GM12878 (cell line): ENCODE measurements around the gene ODF2L. TPM values are rescaled to one million over a fixed set of nuclear protein-coding genes. Genes with fewer than 3 reads are reported as not detected.

ENCODE experiments used
- ATAC-seq: fragments of 200-7000 bp; cut with Tn5 transposase; 3 replicates; pipeline ENCODE4 v1.9.1; 2020; ENCODE audit warnings: mild to moderate bottlenecking, moderate library complexity
- BruUV-seq: library from RNA; stranded (reverse); fragments of 400-500 nt; replicated peaks from 2 replicates; lab custom pipeline; 2021; lab: Mats Ljungman, UMichigan
- CTCF ChIA-PET: fragments of 300-600 bp; sonication (Branson Sonifier 250); formaldehyde crosslinking; extraction: SDS; loops from one replicate; lab custom pipeline; 2021; ENCODE audit warnings: inconsistent platforms; lab: Yijun Ruan, JAX
- POLR2A ChIA-PET: fragments of 350-600 bp; formaldehyde crosslinking; extraction: SDS; loops from one replicate; lab custom pipeline; 2021; ENCODE audit warnings: inconsistent platforms; lab: Charles Lee
- RAD21 ChIA-PET: fragments of 300-600 bp; sonication (Branson Sonifier 250); formaldehyde crosslinking; loops from one replicate; lab custom pipeline; 2023; ENCODE audit warnings: antibody characterized with exemption; ENCODE audit not compliant: unreplicated experiment; lab: Charles Lee
- SMC1A ChIA-PET: fragments of 300-600 bp; sonication (Branson Sonifier 250); formaldehyde crosslinking; loops from one replicate; lab custom pipeline; 2023; ENCODE audit not compliant: unreplicated experiment, uncharacterized antibody; lab: Charles Lee
- DNase-seq: peaks from one replicate; pipeline ENCODE4 v3.0.0-alpha.2; 2011; ENCODE audit warnings: low read depth, low spot score
- FAIRE-seq: peaks from 3 replicates; lab custom pipeline; 2011; peaks lifted over from hg19 to GRCh38; lab: Jason Lieb, UNC
- H2AFZ ChIP-seq: 2 replicates; pipeline ENCODE4 v1.6.0; 2011; ENCODE audit warnings: low read depth, low read length, control low read depth; ENCODE audit not compliant: control insufficient read depth
- H3K27ac ChIP-seq: 2 replicates; pipeline ENCODE4 v1.5.1; 2011; ENCODE audit warnings: control low read depth; ENCODE audit not compliant: control insufficient read depth, insufficient read depth
- H3K27me3 ChIP-seq, 2 experiments: replicated peaks in 1 of 2; 2 replicates each; pipeline versions ENCODE4 v1.6.0 to v1.6.1; 2011; ENCODE audit warnings: low read length in 1 of 2; ENCODE audit not compliant: control insufficient read depth in 2 of 2, insufficient read depth in 2 of 2
- H3K36me3 ChIP-seq, 2 experiments: 2 replicates each; pipeline ENCODE4 v1.5.1; 2011; ENCODE audit warnings: low read length in 1 of 2; ENCODE audit not compliant: control insufficient read depth in 2 of 2, insufficient read depth in 2 of 2
- H3K4me1 ChIP-seq: 2 replicates; pipeline ENCODE4 v1.6.1; 2011; ENCODE audit warnings: mild to moderate bottlenecking, low read length, moderate library complexity, mixed read lengths; ENCODE audit not compliant: control insufficient read depth, insufficient read depth
- H3K4me2 ChIP-seq: 2 replicates; pipeline ENCODE4 v1.6.0; 2011; ENCODE audit warnings: control low read depth; ENCODE audit not compliant: control insufficient read depth, insufficient read depth
- H3K4me3 ChIP-seq: fragments of 200-600 bp; sonication (generic); 2 replicates; pipeline ENCODE4 v1.5.1; 2016
- H3K79me2 ChIP-seq: 2 replicates; pipeline ENCODE4 v1.6.0; 2011; ENCODE audit warnings: low read length; ENCODE audit not compliant: control insufficient read depth, insufficient read depth
- H3K9ac ChIP-seq: 2 replicates; pipeline ENCODE4 v1.8.0; 2011; ENCODE audit warnings: low read length, control low read depth, mixed read lengths; ENCODE audit not compliant: control insufficient read depth, insufficient read depth
- H3K9me3 ChIP-seq: replicated peaks from 3 replicates; pipeline ENCODE4 v1.5.1; 2011; ENCODE audit warnings: mild to moderate bottlenecking, low read length; ENCODE audit not compliant: control insufficient read depth, insufficient read depth
- H4K20me1 ChIP-seq: 2 replicates; pipeline ENCODE4 v1.6.0; 2011; ENCODE audit not compliant: control insufficient read depth, insufficient read depth
- BCLAF1 ChIP-seq: fragments of 450-650 bp; IDR thresholded peaks from 2 replicates; pipeline ENCODE4 v1.6.1; 2017; ENCODE audit warnings: antibody characterized with exemption, mild to moderate bottlenecking, moderate library complexity
- CEBPB ChIP-seq, 2 experiments: fragments of 150-350 bp in 1 of 2; IDR thresholded peaks; 2 replicates each; pipeline ENCODE4 v1.6.1; 2012 to 2014; ENCODE audit warnings: low read depth in 2 of 2, low read length in 2 of 2, borderline replicate concordance in 1 of 2, inconsistent platforms in 1 of 2
- FOXK2 ChIP-seq: fragments of 450-650 bp; IDR thresholded peaks from 2 replicates; pipeline ENCODE4 v1.6.1; 2017; ENCODE audit warnings: mild to moderate bottlenecking, moderate library complexity
- POLR2AphosphoS2 ChIP-seq: IDR thresholded peaks from 2 replicates; pipeline ENCODE4 v1.6.1; 2011; ENCODE audit warnings: low read depth, mild to moderate bottlenecking, low read length, improper control_type of control experiment, moderate library complexity
- POU2F2 ChIP-seq: IDR thresholded peaks from 3 replicates; pipeline ENCODE4 v1.6.1; 2011; ENCODE audit warnings: low read depth, mild to moderate bottlenecking, low read length, borderline replicate concordance
- RB1 ChIP-seq: fragments of 450-650 bp; formaldehyde crosslinking; IDR thresholded peaks from 2 replicates; pipeline ENCODE4 v1.6.1; 2017; ENCODE audit warnings: mild to moderate bottlenecking, borderline replicate concordance
- RUNX3 ChIP-seq: IDR thresholded peaks from 2 replicates; pipeline ENCODE4 v1.6.1; 2012; ENCODE audit warnings: low read length, inconsistent platforms
- TCF12 ChIP-seq: IDR thresholded peaks from 2 replicates; pipeline ENCODE4 v1.6.1; 2011; ENCODE audit warnings: low read depth, mild to moderate bottlenecking, low read length
- WGBS: methylation state at CpG from one replicate; pipeline ENCODE4 v1.1.6; 2016; ENCODE audit warnings: low lambda C conversion rate; ENCODE audit not compliant: insufficient replicate concordance, insufficient coverage; ENCODE audit errors: missing lambda C conversion rate; 5-methylcytosine and 5-hydroxymethylcytosine counted together
- in situ Hi-C: fragments of 300-500 bp; cut with MboI; formaldehyde crosslinking; loops from 9 replicates; pipeline ENCODE4 v1.14.3; 2018; ENCODE audit warnings: mixed read lengths
- intact Hi-C: fragments of 100-400 bp; cut with micrococcal nuclease; formaldehyde crosslinking; loops from one replicate; pipeline ENCODE4 v1.14.2; 2022; ENCODE audit not compliant: unreplicated experiment
- polyA plus RNA-seq, 11 experiments: library from polyadenylated mRNA; depleted of rRNA in 4 of 11; unstranded in 6 of 11; stranded (reverse) in 5 of 11; fragments of >200 nt; fragmentation: Nextera tagmentation in 4 of 11; fragmentation: Illumina TruSeq in 1 of 11; extraction: Ambion mirVana in 4 of 11; extraction: Trizol in 1 of 11; gene quantifications; 1 replicate in 1 of 11; 2 replicates in 10 of 11; pipeline versions ENCODE4 v1.2.1 to v1.2.3, GENCODE V29; 2011 to 2016; ENCODE audit warnings: inconsistent platforms in 2 of 11, missing spikeins in 2 of 11, low read depth in 1 of 11
- total RNA-seq, 4 experiments: library from RNA; depleted of rRNA in 3 of 4; stranded (reverse); fragments of >200 nt in 3 of 4; fragmentation: Illumina TruSeq in 1 of 4; extraction: Trizol in 1 of 4; gene quantifications; 2 replicates each; pipeline versions ENCODE4 v1.2.1 to v1.2.3, GENCODE V29; 2013 to 2021

Gene ODF2L
- total and polyA plus RNA-seq, 10 of the 15 experiments (the other 5 are each of a cell fraction or from before 2014, with no cell fraction given): 10.4 to 29.5 (median 18.5) TPM

- BruUV-seq: no TSS peak
- intact Hi-C loops (no loop called here), in situ Hi-C loops (no loop called here)
- no peaks in the 10 kb centered on the region for H3K4me1 ChIP-seq
- no peaks in the 10 kb centered on the region for H4K20me1 ChIP-seq
- no peak overlapping the region for H3K9ac ChIP-seq
- POLR2A ChIA-PET: no interaction called here
- FAIRE-seq (no peak), DNase-seq (no peak), ATAC-seq (no peak)
- no peaks in the 10 kb centered on the region; a peak in 2 of 4 replicates for H3K27me3 ChIP-seq
- RAD21 ChIA-PET: no interaction called here
- SMC1A ChIA-PET: interaction anchor here (0.7 kb wide), 1 partner anchor 9 kb away, joined by 3 read pairs; no protein-coding TSS in a partner anchor
- H3K27ac ChIP-seq: no peak overlapping the region
- H3K9me3 ChIP-seq: no peaks in the 10 kb centered on the region
- CTCF ChIA-PET: interaction anchor here (0.9 to 1.5 kb wide), 2 partner anchors 50 to 70 kb away, joined by 4 read pairs; no protein-coding TSS in a partner anchor
- H3K4me2 ChIP-seq: no peak overlapping the region
- H3K4me3 ChIP-seq: no peak overlapping the region
- H3K36me3 ChIP-seq: no peaks in the 10 kb centered on the region
- H2AFZ ChIP-seq: no peak overlapping the region
- H3K79me2 ChIP-seq: no peaks in the 10 kb centered on the region
- no peak for TF ChIP-seq RUNX3
- TF ChIP-seq CEBPB (IDR thresholded peaks at IDR 0.05; ENCODE audit: borderline replicate concordance in 1 of 2, low read depth in 2 of 2, low read length in 2 of 2): no peak
- no peak for TF ChIP-seq POLR2AphosphoS2
- no peak for TF ChIP-seq RB1
These were observed 34.3 kb upstream of the ODF2L start for GRCh38 chr1:86430376-86430775.

GRCh38 chr1:86429835-86430234, 33.7 kb upstream of the ODF2L start:
- ChIA-PET RAD21 (no interaction called here), SMC1A (interaction anchor here (0.7 kb wide), 1 partner anchor 8 kb away, joined by 3 read pairs; no protein-coding TSS in a partner anchor)
- Histone ChIP-seq H3K36me3 (no peaks in the 10 kb centered on the region), H3K9ac (no peak overlapping the region)
- BruUV-seq: no TSS peak
- intact Hi-C loops: no loop called here
- DNase-seq: no peak
- no peak for TF ChIP-seq POU2F2
- TF ChIP-seq TCF12: no peak
- TF ChIP-seq FOXK2: no peak
- no peak for TF ChIP-seq BCLAF1
- TF ChIP-seq, all 136 proteins: peak for 0
- Histone ChIP-seq H4K20me1 (no peaks in the 10 kb centered on the region), H3K79me2 (no peaks in the 10 kb centered on the region), H3K9me3 (no peaks in the 10 kb centered on the region), H3K4me2 (no peak overlapping the region), H3K27ac (no peak overlapping the region), H3K4me1 (no peaks in the 10 kb centered on the region), H2AFZ (no peak overlapping the region), H3K4me3 (no peak overlapping the region), H3K27me3 (no peaks in the 10 kb centered on the region; a peak in 2 of 4 replicates)
- ChIA-PET CTCF (interaction anchor here (1.5 kb wide), 1 partner anchor 70 kb away, joined by 4 read pairs; no protein-coding TSS in a partner anchor), POLR2A (no interaction called here)
- no peak for ATAC-seq
- in situ Hi-C loops: no loop called here
- no peak for FAIRE-seq
- 0% methylated on average over 3 of the region's 3 CpGs for WGBS
